ENCODE data around the gene SRRD.

DNA sequence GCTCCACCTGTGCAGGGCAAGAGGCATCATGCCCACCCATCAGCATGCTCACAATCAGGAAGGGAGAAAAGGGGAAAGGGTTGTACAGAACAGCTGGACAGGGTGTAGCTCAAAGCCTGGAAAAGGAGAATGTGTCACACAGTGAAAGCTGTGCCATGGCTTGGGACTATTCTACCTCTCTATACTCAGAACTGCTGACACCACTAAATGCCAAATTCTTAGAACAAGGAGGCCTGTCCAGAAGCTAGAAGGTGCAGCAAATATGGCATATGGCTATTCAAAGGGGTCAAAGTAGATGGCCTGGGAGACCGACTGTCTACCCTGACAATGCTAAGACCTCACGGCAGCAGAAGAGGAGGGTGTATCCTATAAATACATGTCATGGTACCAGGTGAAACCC is 12.9 kb upstream of the SRRD start:
- TF ChIP-seq, protein P1, sequence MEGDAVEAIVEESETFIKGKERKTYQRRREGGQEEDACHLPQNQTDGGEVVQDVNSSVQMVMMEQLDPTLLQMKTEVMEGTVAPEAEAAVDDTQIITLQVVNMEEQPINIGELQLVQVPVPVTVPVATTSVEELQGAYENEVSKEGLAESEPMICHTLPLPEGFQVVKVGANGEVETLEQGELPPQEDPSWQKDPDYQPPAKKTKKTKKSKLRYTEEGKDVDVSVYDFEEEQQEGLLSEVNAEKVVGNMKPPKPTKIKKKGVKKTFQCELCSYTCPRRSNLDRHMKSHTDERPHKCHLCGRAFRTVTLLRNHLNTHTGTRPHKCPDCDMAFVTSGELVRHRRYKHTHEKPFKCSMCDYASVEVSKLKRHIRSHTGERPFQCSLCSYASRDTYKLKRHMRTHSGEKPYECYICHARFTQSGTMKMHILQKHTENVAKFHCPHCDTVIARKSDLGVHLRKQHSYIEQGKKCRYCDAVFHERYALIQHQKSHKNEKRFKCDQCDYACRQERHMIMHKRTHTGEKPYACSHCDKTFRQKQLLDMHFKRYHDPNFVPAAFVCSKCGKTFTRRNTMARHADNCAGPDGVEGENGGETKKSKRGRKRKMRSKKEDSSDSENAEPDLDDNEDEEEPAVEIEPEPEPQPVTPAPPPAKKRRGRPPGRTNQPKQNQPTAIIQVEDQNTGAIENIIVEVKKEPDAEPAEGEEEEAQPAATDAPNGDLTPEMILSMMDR (IDR thresholded peaks at IDR 0.05; ENCODE audit: borderline replicate concordance, extremely low read depth, low read length, poor library complexity, severe bottlenecking): no peak
- no peak for TF ChIP-seq EZH2 (IDR thresholded peaks at IDR 0.05; ENCODE audit: borderline replicate concordance, low read depth, low read length, severe bottlenecking)
